ENCODE data around the gene ELL2.

DNA sequence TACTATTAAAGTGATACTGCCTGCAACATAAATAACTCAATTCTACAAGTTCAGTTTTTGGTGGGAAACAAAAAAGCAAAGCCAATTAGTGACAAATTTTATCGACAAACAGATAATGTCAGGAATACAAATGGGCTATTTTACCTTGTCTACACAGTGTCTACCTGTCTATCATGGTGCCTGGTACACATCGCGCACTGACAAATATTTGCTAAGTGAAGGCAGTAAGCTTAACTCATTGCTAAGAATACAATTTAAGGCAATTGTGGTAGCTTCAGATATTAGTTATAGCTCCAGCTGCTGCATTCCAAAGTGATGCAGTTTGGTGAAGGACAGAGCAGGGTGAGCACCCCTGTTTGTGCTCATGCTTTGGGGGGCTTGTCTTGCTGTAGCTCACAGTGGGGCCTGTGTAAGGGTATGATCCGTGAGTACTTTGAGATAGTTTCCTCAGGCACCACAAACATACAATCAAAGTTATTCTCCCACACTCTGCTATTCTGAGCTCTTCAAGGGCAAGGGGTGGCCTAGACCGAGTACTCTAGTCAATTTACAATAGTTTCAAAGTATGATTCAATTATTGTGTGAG, 24.7 kb downstream of the ELL2 start:
- TF ChIP-seq CTCF (IDR thresholded peaks at IDR 0.05) (no peak), ZFX (IDR thresholded peaks at IDR 0.05; ENCODE audit: borderline replicate concordance) (no peak)

Measured in 22Rv1 (cell line).